HG03378 (cell line): ENCODE measurements around the gene DNAAF2.
"Not testable (repeated sequence)": the region's sequence is repeated elsewhere in the genome, so short reads cannot be mapped to it uniquely, and the experiment has no call there.

ENCODE experiments used
- ATAC-seq: cut with Tn5 transposase; IDR thresholded peaks from one replicate; pipeline ENCODE4 v1.9.1; 2021; ENCODE audit warnings: mild to moderate bottlenecking, moderate library complexity; ENCODE audit not compliant: unreplicated experiment

DNAAF2 gene

GRCh38 chr14:49584981-49585640, 49.9 kb downstream of the DNAAF2 start:
- not testable (repeated sequence) for ATAC-seq

DNA sequence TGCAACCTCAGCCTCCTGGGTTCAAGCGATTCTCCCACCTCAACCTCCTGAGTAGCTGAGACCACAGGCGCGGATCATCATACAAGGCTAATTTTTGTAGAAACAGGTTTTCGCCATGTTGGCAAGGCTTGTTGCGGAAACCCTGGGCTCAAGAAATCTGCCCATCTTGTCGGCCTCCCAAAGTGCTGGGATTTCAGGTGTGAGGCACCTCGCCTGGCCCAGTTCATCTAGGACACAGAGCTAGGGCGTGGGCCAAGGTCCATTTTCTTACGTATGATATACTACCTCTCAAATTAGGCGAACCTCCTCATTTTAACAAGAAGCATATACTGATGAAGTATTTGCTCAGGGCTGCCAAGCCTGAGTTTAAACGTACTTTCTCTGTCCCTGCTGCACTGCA, 51.0 kb downstream of the DNAAF2 start:
- ATAC-seq, result no peak

- ATAC-seq, result no peak
Observed at GRCh38 chr14:49583629-49584028, 51.4 kb downstream of the DNAAF2 start.

- ATAC-seq, result no peak
Observed at GRCh38 chr14:49582113-49582977, 52.7 kb downstream of the DNAAF2 start.

DNA sequence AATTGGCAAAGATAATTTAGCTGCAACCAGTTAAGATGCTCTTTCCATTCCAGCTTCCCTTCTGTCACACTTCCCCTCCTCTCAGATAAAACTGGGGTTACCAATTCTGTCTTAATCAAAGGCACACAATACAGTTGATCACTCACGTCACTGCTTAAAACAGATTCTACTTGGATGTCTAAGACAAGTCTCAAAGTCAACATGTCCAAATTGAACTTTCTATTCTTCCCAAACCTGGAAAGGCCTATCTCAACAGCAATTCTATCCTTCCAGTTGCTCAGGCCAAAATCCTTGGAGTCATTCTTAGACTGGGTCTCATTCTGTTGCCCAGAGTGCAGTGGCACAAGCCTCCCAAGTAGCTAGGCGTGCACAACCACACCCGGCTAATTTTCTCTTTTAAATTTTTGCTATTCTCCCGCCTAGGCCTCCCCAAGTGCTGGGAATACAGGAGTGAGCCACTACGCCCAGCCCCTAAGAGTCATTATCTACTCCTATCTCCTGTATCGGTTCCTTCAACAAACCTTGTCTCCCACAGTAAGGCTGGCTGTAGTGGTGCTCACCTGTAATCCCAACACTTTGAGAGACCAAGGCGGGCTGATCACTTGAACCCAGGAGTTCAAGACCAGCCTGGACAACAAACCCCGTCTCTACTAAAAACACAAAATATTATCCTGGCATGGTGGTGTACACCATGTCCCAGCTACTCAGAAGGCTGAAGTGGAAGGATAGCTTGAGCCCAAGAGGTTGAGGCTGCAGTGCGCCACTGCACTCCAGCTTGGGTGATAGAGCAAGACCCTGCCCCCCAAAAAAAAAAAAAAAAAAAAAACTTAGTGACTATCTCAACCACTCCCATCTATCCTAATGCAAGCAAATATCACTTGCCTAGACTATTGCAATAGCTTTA, 53.6 kb downstream of the DNAAF2 start:
- no peak for ATAC-seq

- ATAC-seq, result no peak
Observed at GRCh38 chr14:49579841-49580240, 55.2 kb downstream of the DNAAF2 start.

DNA sequence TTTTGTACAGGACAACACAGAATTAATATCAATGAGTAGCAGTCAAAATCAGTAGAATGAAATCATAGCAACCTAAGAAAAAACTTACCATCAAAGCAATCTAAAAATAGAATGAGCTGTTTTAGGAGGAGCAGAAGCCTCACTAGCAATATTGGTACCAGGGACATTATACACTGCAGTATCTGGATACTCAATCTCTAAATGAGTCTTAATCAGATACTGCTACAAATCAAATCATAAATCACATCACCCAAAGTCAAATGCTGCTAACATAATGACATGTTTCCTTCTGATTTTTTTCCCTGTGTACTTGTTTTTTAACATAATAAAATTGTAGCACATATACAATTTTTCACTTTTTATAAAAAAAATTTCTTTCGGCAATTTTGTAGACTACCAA, 56.9 kb downstream of the DNAAF2 start:
- ATAC-seq, result no peak
